Measurements from ENCODE around the gene HSD3B7.
A peak's percentile ranks its signal among the peaks of the same experiment; 100 is the strongest.

Gene HSD3B7

DNA sequence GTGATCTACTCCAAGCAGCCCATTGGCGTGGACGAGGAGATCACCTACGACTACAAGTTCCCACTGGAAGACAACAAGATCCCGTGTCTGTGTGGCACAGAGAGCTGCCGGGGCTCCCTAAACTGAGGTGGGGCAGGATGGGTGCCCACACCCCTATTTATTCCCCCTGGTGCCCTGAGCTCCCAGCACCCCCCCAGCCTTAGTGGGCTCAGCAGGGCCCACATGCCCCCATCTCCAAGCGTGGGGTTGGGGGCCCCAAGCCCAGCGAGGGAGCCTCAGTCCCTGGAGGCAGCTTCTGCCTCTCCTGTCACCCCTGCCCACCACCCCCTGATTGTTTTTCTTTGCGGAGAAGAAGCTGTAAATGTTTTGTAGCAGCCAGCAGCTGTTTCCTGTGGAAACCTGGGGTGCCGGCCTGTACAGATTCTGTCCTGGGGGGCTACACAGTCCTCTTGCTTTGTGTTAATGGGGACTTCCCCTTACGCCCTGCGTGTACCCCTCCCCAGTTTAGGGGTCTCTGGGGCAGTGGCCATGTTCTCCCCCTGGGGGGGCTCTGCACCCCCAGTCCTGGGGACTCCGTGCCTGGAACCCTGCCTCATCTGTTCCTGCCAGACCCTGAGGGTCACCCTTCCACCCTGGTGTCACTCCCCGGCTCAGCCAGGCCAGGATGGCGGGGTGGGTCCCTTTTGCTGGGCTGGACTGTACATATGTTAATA lies 953 bp upstream of the HSD3B7 start:
- no peak for DNase-seq

DNA sequence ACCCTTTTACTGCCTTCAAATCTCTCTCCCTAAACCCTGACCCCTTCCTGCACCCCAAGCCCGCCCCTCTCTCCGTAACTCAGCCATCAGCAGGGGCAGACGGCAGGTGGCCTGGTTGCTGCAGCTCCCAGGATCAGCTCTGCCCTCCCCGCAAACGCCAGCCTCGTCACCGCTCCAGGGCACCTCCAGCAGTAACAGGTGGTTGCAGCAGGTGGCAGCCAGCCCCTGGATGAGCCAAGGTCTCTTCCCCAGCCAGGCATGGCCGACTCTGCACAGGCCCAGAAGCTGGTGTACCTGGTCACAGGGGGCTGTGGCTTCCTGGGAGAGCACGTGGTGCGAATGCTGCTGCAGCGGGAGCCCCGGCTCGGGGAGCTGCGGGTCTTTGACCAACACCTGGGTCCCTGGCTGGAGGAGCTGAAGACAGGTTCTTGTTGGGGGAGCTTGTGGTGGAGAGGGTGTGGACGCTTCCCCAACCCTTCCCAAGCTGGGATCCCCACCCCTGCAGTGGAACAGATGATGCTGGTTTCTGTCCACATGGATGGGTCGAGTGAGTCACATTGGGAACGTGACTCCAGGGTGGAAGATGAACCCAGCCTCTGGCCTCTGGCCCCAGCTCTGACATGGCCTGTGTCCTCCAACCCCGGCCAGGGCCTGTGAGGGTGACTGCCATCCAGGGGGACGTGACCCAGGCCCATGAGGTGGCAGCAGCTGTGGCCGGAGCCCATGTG lies 558 bp downstream of the HSD3B7 start:
- peak in 1 of 14 donors; percentile 47 for DNase-seq

DNA sequence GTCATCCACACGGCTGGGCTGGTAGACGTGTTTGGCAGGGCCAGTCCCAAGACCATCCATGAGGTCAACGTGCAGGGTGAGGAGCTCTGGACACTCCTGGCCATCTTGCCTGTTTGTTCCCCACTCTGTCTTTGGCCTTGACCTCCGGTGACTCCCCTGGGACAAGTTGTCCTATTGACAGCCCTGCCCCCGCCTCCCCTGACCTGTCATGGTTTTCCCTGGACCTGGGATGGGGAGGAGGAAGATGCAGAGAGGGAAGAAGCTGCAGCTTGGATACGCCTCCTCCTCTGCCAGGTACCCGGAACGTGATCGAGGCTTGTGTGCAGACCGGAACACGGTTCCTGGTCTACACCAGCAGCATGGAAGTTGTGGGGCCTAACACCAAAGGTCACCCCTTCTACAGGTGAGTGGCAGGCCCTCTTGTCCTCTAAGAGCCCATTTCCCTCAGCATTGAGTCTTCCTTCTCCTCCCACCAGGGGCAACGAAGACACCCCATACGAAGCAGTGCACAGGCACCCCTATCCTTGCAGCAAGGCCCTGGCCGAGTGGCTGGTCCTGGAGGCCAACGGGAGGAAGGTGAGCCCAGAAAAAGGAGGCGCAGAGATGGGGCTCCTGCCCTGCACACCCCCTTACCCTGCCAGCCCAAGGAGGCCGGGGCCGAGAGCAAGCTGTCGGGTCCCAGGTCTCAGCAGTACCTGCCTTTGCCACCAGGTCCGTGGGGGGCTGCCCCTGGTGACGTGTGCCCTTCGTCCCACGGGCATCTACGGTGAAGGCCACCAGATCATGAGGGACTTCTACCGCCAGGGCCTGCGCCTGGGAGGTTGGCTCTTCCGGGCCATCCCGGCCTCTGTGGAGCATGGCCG lies 1.4 kb downstream of the HSD3B7 start:
- no peak for DNase-seq

DNA sequence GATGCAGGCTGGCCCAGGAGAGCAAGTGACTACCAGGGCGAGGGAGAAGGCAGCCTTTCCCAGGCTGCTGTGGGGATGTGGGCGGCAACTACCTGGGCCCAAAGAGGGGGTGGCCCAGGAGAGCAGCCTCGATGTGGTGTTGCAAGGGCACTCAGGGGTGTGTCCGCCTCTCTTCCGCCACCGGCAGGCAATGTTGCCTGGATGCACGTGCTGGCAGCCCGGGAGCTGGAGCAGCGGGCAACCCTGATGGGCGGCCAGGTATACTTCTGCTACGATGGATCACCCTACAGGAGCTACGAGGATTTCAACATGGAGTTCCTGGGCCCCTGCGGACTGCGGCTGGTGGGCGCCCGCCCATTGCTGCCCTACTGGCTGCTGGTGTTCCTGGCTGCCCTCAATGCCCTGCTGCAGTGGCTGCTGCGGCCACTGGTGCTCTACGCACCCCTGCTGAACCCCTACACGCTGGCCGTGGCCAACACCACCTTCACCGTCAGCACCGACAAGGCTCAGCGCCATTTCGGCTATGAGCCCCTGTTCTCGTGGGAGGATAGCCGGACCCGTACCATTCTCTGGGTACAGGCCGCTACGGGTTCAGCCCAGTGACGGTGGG lies 2.7 kb downstream of the HSD3B7 start:
- no peak for DNase-seq

DNA sequence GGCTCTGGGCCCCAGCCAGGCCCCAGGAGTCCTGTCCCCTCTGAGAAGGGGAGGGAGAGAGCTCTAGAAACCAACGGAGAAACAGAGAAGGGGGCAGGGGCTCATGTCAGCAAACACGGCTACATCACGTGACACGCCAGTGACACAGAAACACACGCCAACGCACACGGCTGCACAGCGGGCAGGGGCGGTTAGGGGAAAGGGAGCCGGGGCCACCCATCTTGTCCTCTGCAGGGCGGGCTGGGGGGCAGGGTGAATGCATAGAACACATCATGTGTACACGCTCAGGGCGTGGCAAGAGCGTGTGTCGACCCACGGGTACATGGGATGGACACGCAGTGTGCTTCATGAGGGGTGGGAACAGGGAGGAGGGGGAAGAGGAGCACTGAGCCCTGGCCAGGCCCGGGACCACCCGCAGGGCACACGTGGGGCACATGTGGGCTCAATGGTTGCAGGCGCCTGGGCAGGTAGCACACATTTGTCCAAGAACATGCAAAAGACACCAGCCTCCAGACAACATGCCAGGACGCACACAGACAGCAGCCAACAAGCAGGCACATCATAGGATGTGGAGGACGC lies 4.6 kb downstream of the HSD3B7 start:
- DNase-seq: no peak

DNA sequence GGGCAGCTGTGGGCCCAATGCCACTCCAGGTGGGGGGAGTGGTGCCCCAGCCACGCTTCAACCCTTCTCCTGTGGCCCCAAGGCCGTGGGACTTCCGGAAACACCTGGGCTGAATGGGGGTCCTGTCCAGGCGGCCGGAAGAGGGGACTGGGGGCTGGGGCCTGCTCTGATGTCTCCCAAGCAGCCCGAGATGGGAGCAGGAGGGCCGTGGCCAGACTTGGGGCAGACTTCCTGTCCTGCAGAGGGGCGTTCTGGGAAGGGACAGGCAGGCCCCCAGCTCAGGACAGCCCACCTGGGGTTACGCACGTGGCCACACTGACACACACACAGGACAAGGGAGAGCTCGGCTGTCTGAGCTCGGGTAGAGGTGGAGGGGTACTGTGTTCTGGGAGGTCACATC lies 5.1 kb downstream of the HSD3B7 start:
- DNase-seq: no peak

DNA sequence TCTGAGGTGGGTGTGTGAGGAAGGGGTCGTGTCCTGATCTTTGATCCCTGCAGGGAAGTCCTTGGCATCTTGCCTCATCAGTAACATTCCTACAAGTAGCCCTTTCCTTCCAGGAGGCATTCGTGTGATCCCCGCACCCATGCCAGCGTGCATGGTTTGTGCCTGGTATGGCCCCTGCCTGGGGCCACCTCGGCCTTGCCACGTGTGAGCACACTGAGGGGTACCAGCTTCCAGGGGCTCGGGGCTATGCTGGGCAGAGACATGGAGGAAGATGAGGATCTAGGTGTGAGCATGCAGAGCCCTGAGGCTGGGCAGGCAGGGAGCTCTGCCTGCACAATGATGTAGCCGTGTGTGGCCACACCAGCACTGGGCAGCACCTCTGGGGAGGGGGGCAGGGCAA lies 6.0 kb downstream of the HSD3B7 start:
- DNase-seq: no peak

DNA sequence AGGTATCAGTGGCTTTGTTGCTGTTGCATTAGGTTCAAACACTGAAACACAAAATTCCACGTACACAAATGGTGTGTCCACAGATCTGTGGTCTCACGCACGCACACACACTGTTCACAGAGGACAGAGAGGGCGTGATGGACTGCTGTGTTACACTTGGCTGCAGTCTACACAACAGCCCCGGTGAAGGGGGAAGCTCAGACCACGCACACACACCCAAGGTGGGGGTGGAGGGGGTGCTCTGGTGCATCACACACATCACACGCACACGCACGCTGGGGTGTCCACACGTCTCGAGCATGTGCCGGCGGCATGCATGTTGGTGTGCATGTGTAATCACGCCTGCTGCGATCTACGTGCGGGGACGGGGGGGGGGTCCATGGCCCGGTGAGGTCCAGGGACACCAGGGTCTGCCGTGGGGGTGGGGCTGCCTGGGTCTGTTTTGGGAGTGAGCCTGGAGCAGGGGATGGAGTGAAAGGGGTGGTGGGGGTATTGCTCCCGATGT lies 7.3 kb downstream of the HSD3B7 start:
- no peak for DNase-seq

DNA sequence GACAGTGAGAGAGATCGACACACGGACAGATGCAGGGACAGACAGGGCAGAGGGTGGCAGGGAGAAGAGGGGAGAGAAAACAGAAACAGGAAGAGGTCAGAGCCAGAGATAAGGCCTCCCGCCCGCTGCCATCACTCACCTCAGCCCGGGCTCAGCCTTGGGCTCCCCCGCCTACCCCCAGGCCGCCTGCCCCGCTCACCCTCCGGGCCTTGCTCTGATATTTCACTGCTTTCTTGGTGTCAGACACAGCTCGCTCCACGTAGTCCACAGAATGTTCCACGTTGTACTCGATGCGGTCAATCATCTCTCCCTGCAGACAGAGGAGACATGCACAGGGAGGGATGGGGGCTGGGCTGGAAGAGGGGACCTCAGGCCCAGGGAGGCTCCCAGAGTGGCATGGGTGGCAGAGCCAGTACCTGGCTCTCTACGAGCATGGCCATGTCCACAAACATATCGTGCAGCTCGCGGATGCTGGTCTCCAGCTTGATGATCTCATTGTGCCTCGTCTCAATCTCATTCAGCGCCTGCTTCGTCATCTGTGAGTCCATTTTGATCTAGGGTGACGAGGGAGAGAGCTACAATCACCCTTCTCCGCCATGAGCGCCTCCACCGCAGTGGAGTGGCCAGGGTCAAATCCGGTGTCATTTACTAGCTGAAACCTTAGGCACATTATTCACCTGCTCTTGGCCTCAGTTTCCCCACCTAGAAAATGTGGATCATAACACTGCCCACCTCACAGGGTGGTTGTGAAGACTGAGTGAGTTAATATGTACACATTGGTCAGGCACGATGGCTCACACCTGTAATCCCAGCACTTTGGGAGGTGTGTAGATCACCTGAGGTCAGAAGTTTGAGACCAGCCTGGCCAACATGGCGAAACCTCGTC lies 8.2 kb downstream of the HSD3B7 start:
- DNase-seq: no peak

DNA sequence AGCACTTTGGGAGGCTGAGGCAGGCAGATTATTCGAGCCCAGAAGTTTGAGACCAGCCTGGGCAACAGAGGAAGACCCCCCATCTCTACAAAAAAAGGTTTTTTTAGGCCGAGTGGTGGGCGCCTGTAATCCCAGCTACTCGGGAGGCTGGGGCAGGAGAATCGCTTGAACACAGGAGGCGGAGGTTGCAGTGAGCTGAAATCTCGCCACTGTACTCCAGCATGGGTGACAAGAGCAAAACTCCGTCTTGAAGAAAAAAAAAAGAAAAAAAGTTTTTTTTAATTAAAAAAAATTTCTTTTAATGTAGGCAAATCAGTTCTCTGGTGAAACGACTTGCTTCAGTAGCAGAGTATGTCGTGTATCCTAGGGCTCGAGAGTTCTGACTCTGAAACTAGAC lies 10.9 kb downstream of the HSD3B7 start:
- DNase-seq: no peak

DNA sequence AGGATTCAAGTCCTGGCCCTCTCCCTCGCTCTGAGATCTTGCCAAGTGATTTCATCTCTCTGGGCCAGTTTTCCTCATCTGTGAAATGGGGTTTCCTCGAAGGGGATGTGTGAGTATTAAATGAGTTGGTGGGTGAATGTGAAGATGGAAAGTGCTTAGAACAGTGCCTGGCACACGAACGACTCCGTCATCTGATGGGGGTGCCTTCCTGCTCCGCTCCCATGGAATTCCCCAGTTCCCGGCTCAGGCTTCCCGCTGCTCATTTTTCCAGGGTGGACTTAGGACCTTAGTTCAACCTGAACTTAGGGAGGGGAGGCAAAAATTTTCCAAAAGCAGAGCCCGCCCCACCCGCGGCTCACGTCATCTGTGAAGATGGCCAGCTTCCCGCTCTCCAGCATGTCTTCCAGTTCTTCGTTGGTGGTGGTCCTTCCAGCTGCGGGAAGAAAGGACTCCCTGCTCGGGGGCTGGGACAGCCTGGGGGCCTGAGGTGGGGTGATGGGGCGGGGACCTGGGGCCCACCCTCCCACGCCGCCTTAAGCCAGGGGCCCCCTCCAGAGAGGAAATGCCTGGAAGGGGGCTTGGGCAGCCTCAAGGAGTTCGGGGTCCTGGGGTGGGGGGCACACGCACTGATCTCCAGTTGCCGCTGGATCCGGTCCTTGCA lies 11.4 kb downstream of the HSD3B7 start:
- no peak for DNase-seq

DNA sequence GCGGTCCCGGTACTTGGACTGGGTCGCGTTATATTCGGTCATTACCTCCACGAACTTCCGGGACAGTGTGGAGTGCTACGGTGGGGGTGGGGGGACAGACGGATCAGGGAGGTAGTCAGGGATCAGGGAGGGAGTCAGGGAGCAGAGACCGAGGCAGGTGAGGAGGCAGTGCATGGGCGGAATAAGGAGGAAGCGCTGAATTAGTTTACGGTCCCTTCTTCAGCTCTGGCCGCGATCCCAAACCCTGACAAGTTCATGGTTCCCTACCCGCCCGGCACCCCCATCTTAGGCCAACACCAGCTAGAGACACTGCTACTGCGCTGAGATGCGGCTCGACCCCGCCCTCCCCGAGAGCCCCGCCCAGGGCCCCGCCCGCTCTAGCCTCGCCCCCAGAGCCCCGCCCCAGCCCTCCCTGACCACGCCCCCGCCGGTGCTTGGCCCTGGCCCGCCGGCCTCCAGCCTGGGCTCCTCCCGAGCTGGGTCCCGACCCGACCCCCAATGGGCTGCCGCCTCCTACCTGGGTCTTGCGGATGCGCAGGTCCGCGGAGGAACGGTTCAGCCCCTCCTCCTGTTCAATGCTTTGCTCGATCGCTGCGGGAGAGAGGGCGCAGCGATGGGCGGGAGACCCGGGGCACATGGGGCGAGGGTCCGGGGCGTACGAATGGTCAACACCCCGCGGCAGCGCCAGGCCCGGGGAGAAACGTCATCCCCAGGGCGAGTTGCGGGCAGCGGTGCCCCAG lies 12.1 kb downstream of the HSD3B7 start:
- DNase-seq: peak in 8 of 14 donors; percentile 19 to 51 (median 38)

DNA sequence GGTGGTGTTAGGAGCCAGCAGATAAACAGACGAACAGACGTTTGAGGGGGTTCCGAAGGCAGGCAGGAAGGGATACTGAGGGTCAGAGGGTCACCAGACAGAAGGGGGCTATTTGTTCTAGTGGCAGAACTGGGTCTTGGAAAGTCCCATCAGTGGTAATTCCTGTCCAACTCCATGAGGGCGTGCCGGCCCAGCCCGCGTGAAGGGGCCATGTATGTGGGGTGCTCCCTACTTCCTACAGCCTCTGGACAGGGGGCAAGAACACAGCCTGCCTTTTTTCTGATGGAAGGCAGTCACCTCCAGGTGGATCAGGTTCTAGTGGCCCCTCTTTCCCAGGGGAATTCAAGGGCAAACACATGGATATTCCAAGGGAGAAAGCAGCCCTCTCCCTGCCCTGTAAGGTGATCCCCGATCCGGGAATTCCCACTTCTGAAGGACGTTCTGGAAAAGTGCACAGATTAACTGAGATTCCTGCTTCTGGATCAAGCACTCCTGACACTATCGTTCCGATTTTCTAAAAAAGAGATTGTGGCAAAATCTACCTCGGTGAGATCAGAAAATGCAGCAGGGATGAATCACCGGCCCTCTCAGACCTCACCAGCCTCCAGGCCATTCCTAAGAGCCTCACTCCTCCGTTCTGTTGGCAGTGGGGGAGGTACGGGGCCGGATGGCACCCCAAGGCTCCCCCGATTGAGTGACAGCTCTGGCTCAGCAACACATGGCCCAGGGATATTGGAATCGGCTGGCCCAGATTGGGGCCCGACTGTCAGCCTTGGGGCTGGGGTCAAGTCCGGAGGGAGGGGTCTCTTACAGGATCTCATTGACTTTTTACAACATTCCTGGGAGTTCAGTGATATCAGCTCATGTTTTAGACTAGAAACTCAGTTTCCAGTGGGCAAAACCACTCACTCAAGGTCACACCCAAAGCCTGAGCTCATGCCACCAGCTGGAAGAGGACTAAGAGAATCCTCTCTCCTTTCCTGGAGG lies 13.0 kb downstream of the HSD3B7 start:
- no peak for DNase-seq

DNA sequence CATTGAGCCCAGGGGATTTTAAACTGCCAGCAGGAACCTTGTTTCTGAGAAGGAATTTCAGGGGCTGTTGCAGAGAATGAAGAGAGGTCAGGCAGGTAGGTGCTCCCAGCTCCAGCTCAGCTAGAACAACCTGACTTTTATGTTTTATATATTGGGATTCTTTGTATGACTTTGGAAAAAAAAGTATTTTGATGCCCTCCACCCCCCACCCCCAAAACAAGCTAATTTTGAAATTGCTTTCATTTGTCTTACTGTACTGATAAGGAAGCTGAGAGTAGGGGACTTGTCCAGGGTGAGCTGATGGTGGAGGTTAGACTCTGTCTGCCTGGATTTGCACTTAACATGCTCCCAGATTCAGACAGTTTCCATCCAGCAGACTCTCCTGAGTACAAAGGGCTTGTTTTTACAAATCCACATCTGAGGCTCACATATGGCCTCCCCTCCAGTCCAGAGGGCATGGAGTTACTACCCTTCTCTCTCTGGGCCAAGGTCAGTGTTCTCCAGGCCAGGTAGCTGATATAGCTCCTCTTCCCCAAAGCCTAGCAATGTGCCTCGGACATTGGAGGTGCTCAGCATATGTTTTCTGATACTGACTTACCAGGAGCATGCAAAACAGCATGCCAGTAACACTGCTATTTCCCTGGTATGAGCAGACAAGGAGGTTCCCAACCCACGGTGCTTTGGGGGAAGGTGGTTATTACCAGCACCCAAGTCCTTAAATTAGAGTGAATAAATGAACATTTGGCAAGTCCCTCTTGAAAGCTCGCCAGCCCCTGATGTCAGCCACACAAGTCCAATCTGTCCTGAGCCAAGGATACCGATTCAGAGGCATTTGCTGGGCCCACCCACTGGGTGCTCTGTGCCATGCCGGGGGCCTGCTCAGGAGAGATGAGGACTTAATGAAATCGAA lies 14.1 kb downstream of the HSD3B7 start:
- DNase-seq: peak in 2 of 14 donors; percentile 23 to 92

DNA sequence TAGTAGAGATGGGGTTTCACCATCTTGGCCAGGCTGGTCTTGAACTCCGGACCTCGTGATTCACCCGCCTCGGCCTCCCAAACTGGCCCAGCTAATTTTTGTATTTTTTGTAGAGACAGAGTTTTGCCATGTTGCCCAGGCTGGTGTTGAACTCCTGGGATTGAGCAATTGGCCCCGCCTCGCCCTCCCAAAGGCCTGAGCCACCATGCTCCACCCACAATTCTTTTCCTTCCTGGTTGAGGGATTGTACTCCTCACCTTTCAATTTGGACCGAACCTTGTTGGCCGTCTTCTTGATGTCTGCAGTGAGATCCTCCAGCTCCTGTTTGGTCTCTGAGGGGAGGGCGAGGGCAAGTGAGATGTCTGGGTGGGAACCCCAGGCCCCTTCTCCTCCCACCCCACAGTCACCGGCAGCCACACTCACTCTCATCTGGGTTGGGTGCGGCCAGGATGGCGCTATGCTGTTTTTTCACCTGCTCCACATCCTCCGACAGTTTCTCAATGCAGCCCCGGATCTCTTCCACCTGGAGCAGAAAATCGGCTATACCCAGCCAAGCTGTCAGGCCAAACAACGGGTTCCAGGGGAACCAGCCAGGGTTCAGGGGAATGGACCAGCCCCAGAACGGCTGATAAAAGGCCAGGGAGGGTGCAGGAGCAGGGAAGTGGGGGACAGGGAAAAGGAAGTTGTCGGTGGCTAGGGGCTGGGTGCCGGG lies 15.8 kb downstream of the HSD3B7 start:
- DNase-seq: peak in 1 of 14 donors; percentile 45

DNA sequence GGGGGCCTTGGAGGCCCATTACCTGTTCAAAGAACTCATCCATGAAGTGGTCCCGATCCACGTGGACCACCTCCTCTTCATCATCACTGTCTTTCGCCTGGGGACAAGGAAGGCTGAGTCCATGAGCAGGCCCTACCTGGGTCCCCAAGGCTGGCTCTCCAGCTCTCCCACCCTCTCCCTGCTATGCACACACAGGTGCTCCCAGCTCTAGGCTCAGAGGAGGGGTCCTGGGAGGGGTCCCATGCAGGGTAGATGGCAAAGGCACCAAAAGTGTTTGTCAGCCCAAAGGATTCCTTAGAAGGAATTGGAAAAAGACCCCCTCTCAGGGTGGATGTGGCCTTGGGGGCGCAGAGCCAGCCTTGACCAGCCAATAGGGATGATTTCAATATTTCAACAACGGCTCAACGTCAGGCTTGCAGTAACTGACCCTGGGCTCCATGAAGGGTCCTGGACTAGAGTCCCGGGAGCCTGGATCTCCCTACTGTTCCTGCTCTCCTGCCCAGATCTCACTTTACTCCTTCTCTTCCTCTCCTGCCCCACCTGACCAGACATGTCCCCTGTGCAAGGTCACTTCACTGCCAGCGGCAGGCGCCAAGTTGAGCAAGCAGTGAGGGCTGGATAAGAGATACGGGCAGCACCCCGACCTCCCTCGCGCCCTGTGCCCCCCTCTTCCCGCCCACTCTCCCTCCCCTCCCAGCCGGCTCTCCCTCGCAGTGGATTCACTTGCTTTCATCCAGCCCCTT lies 16.7 kb downstream of the HSD3B7 start:
- no peak for DNase-seq
